ENCODE data around the gene LARGE1. TPM values are rescaled to one million over a fixed set of nuclear protein-coding genes. Genes with fewer than 3 reads are reported as not detected.

The LARGE1 gene
- polyA plus RNA-seq, 3 donors: 0.05 to 0.13 TPM; not detected in 1

DNA sequence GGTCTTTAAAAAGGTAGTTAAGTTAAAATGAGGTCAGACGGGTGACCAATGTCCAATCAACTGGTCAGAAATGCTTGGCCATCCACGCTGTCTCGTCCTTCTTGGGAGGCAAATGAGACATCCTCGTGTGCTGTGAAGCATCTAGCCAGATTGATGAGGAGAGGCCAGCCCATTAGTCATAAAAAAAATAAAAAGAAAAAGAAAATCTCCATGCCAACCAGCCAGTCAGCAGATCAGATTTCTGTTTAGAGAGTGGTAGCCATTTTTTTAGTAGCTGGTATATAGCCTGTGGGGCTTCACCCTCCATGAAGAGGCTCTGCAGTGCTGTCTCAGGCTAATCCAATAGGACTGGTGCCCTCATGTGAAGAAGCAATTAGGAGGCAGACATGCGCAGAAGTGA lies 519.0 kb downstream of the LARGE1 start:
- Mint-ChIP-seq H3K27ac (no peak overlapping the region), H3K4me1 (no peaks in the 10 kb centered on the region), H3K36me3 (no peaks in the 10 kb centered on the region), H3K4me3 (no peak overlapping the region), H3K27me3 (ENCODE audit: low read depth in 3 of 3) (peaks cover 0 to 3% (median 0%) of the 10 kb centered on the region in 3 donors), H3K9me3 (peaks cover 0 to 11% (median 5%) of the 10 kb centered on the region in 7 donors)
- Histone ChIP-seq H3K4me3 (replicated peaks in 1 of 3; ENCODE audit: low read depth in 2 of 3, low read length in 3 of 3) (no peak overlapping the region), H3K9me3 (replicated peaks in 1 of 2; ENCODE audit: control insufficient read depth in 1 of 2, insufficient read depth in 1 of 2, low read length in 2 of 2) (no peaks in the 10 kb centered on the region), H3K27me3 (ENCODE audit: control insufficient read depth in 2 of 2, insufficient read depth in 2 of 2, low read length in 2 of 2) (no peaks in the 10 kb centered on the region), H2AFZ (ENCODE audit: insufficient read depth, low read depth, low read length, poor library complexity, severe bottlenecking) (no peak overlapping the region), H3K4me1 (ENCODE audit: control insufficient read depth in 1 of 2, insufficient read depth in 2 of 2, low read length in 2 of 2) (no peaks in the 10 kb centered on the region), H3K36me3 (replicated peaks in 1 of 2; ENCODE audit: control insufficient read depth in 1 of 2, insufficient read depth in 2 of 2, low read length in 2 of 2) (no peaks in the 10 kb centered on the region), H3K79me2 (ENCODE audit: insufficient read depth, low read length) (no peaks in the 10 kb centered on the region), H3K27ac (ENCODE audit: low read depth in 1 of 2, low read length in 2 of 2) (no peak overlapping the region), H4K20me1 (ENCODE audit: insufficient read depth, low read length) (no peaks in the 10 kb centered on the region), H3K4me2 (replicated peaks; ENCODE audit: extremely low read depth, low read length, poor library complexity, severe bottlenecking) (no peak overlapping the region), H3K9ac (ENCODE audit: insufficient read depth, low read length, poor library complexity, severe bottlenecking) (no peak overlapping the region)
- DNase-seq: no peak
- intact Hi-C loops (cut with micrococcal nuclease): no loop called here
- no peak for TF ChIP-seq CTCF (IDR thresholded peaks at IDR 0.05)
- 100% methylated on average over 4 of the region's 5 CpGs for WGBS (ENCODE audit: insufficient coverage)

- Mint-ChIP-seq H3K4me1 (no peaks in the 10 kb centered on the region), H3K27me3 (ENCODE audit: low read depth in 3 of 3) (peaks cover 0 to 3% (median 0%) of the 10 kb centered on the region in 3 donors), H3K4me3 (no peak overlapping the region), H3K9me3 (peaks cover 0 to 11% (median 5%) of the 10 kb centered on the region in 7 donors), H3K36me3 (no peaks in the 10 kb centered on the region), H3K27ac (no peak overlapping the region)
- intact Hi-C loops (cut with micrococcal nuclease): no loop called here
- no peak for DNase-seq
- Histone ChIP-seq H3K79me2 (ENCODE audit: insufficient read depth, low read length) (no peaks in the 10 kb centered on the region), H3K9ac (ENCODE audit: insufficient read depth, low read length, poor library complexity, severe bottlenecking) (no peak overlapping the region), H3K27me3 (ENCODE audit: control insufficient read depth in 2 of 2, insufficient read depth in 2 of 2, low read length in 2 of 2) (no peaks in the 10 kb centered on the region), H3K27ac (ENCODE audit: low read depth in 1 of 2, low read length in 2 of 2) (no peak overlapping the region), H3K36me3 (replicated peaks in 1 of 2; ENCODE audit: control insufficient read depth in 1 of 2, insufficient read depth in 2 of 2, low read length in 2 of 2) (no peaks in the 10 kb centered on the region), H3K9me3 (replicated peaks in 1 of 2; ENCODE audit: control insufficient read depth in 1 of 2, insufficient read depth in 1 of 2, low read length in 2 of 2) (no peaks in the 10 kb centered on the region), H3K4me3 (replicated peaks in 1 of 3; ENCODE audit: low read depth in 2 of 3, low read length in 3 of 3) (no peak overlapping the region), H2AFZ (ENCODE audit: insufficient read depth, low read depth, low read length, poor library complexity, severe bottlenecking) (no peak overlapping the region), H4K20me1 (ENCODE audit: insufficient read depth, low read length) (no peaks in the 10 kb centered on the region), H3K4me1 (ENCODE audit: control insufficient read depth in 1 of 2, insufficient read depth in 2 of 2, low read length in 2 of 2) (no peaks in the 10 kb centered on the region), H3K4me2 (replicated peaks; ENCODE audit: extremely low read depth, low read length, poor library complexity, severe bottlenecking) (no peak overlapping the region)
- WGBS (ENCODE audit: insufficient coverage): 100% methylated on average over 2 of the region's 5 CpGs
- no peak for TF ChIP-seq CTCF (IDR thresholded peaks at IDR 0.05)
Measured at GRCh38 chr22:33400891-33401290, 519.4 kb downstream of the LARGE1 start.
